ENCODE measurements around the gene EFNA5. TPM values are rescaled to one million over a fixed set of nuclear protein-coding genes. Genes with fewer than 3 reads are reported as not detected.

Gene EFNA5
- total and polyA plus RNA-seq, 2 of the 8 experiments (the other 6 are each of a cell fraction or from before 2014, with no cell fraction given) = 9.6 to 21.8 TPM

DNA sequence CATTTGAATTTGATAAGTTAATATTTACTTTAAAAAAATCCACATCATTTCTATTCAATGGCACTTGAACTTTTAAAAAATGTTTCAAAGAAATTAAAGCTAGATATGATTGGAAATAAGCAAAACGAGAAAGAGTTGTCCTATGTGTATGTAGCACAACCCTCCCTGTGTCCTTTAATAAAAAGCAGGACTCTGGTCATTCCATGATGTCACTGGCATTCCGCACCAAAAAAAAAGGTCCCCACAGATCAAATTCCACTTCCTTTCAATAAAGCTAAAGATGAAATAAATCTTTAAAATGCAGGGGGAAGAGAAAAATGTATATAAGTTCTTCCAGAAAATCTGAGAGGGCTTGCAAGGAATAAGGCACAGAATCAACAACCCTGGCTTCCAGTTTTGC lies 103.8 kb downstream of the EFNA5 start:
- WGBS, 2 experiments (ENCODE audit: extremely low coverage in 1 of 2, insufficient coverage in 1 of 2, insufficient read length in 1 of 2, insufficient replicate concordance in 2 of 2, low coverage in 1 of 2, low lambda C conversion rate in 2 of 2, missing lambda C conversion rate in 1 of 2) = 90% methylated on average over 2 of the region's 2 CpGs; no CpG with 5 or more reads in 1 of the 2 experiments
- TF ChIP-seq, protein P1, sequence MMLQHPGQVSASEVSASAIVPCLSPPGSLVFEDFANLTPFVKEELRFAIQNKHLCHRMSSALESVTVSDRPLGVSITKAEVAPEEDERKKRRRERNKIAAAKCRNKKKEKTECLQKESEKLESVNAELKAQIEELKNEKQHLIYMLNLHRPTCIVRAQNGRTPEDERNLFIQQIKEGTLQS (IDR thresholded peaks at IDR 0.05; ENCODE audit: insufficient read depth, low read depth, low read length) = no peak
- TF ChIP-seq YY1 (IDR thresholded peaks at IDR 0.05; ENCODE audit: low read depth, low read length) (no peak), POU5F1 (IDR thresholded peaks at IDR 0.05; ENCODE audit: low read depth, low read length) (no peak), RAD21 (IDR thresholded peaks at IDR 0.05 in 1 of 2, conservative IDR thresholded peaks at IDR 0.05 in 1 of 2; ENCODE audit: low read depth in 2 of 2, low read length in 2 of 2) (no peak), JUND (IDR thresholded peaks at IDR 0.05; ENCODE audit: low read length) (no peak), ASH2L (IDR thresholded peaks at IDR 0.05; ENCODE audit: low read length) (no peak), EP300 (IDR thresholded peaks at IDR 0.05; ENCODE audit: borderline replicate concordance in 1 of 2, low read depth in 2 of 2, low read length in 2 of 2) (no peak), BACH1 (IDR thresholded peaks at IDR 0.05; ENCODE audit: low read length) (no peak)
- TF ChIP-seq, protein P2, sequence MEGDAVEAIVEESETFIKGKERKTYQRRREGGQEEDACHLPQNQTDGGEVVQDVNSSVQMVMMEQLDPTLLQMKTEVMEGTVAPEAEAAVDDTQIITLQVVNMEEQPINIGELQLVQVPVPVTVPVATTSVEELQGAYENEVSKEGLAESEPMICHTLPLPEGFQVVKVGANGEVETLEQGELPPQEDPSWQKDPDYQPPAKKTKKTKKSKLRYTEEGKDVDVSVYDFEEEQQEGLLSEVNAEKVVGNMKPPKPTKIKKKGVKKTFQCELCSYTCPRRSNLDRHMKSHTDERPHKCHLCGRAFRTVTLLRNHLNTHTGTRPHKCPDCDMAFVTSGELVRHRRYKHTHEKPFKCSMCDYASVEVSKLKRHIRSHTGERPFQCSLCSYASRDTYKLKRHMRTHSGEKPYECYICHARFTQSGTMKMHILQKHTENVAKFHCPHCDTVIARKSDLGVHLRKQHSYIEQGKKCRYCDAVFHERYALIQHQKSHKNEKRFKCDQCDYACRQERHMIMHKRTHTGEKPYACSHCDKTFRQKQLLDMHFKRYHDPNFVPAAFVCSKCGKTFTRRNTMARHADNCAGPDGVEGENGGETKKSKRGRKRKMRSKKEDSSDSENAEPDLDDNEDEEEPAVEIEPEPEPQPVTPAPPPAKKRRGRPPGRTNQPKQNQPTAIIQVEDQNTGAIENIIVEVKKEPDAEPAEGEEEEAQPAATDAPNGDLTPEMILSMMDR (IDR thresholded peaks at IDR 0.05; ENCODE audit: control extremely low read depth in 1 of 3, insufficient read depth in 1 of 3, low read depth in 1 of 3, low read length in 3 of 3) = no peak

More for the DNA sequence above, 103.8 kb downstream of the EFNA5 start:
- Histone ChIP-seq H3K79me2 (ENCODE audit: control insufficient read depth in 1 of 2, insufficient read depth in 2 of 2, low read length in 2 of 2) (peaks cover 0 to 27% of the 10 kb centered on the region in 2 experiments; a peak in 3 of 4 replicates), H3K27me3 (replicated peaks in 1 of 4; ENCODE audit: control insufficient read depth in 3 of 4, extremely low read depth in 1 of 4, insufficient read depth in 3 of 4, low read length in 3 of 4) (no peaks in the 10 kb centered on the region), H2BK12ac (ENCODE audit: low read depth, low read length) (peak overlapping the region; percentile 82; the same call in 1 of the 2 replicates), H2BK15ac (ENCODE audit: low read length) (no peak overlapping the region), H4K91ac (replicated peaks; ENCODE audit: insufficient read length, low read length) (peak overlapping the region; percentile 75), H2BK5ac (ENCODE audit: low read depth, low read length) (peak overlapping the region; percentile 85), H4K20me1 (replicated peaks in 1 of 2; ENCODE audit: control insufficient read depth in 1 of 2, insufficient read depth in 2 of 2, low read length in 2 of 2) (no peaks in the 10 kb centered on the region), H3K4me1 (replicated peaks in 1 of 4; ENCODE audit: control insufficient read depth in 3 of 4, insufficient read depth in 4 of 4, low read length in 3 of 4) (peaks cover 2 to 31% (median 29%) of the 10 kb centered on the region in 4 experiments), H2BK20ac (ENCODE audit: low read length) (peak overlapping the region; percentile 77; the same call in 1 of the 2 replicates), H3K14ac (ENCODE audit: insufficient read length) (no peak overlapping the region), H4K8ac (ENCODE audit: extremely low read depth, insufficient read depth, low read length) (no peak overlapping the region), H4K5ac (ENCODE audit: insufficient read length, low read depth, low read length) (peak overlapping the region; percentile 48), H3K18ac (ENCODE audit: extremely low read depth, low read length) (peak overlapping the region; percentile 62; the same call in 1 of the 2 replicates), H3K9ac (replicated peaks in 1 of 4; ENCODE audit: extremely low read depth in 1 of 4, low read depth in 3 of 4, low read length in 3 of 4) (no peak overlapping the region), H3K4ac (replicated peaks; ENCODE audit: insufficient read length, low read depth, low read length) (peak overlapping the region; percentile 36), H3K9me3 (ENCODE audit: insufficient read depth in 2 of 2, low read depth in 1 of 2, low read length in 1 of 2) (no peaks in the 10 kb centered on the region), H2BK120ac (replicated peaks; ENCODE audit: low read depth, low read length) (peak overlapping the region; percentile 50), H3K4me3 (ENCODE audit: extremely low read depth in 1 of 4, insufficient read depth in 2 of 4, low read depth in 3 of 4, low read length in 4 of 4) (no peak overlapping the region), H2AFZ (ENCODE audit: low read length) (no peak overlapping the region), H3K36me3 (ENCODE audit: control insufficient read depth in 2 of 4, insufficient read depth in 4 of 4, low read length in 3 of 4) (no peaks in the 10 kb centered on the region), H3K4me2 (ENCODE audit: insufficient read depth in 1 of 2, low read depth in 2 of 2, low read length in 2 of 2) (no peak overlapping the region; a peak in 1 of 4 replicates), H3K23me2 (ENCODE audit: low read depth, low read length) (no peaks in the 10 kb centered on the region), H3K23ac (ENCODE audit: insufficient read length) (no peak overlapping the region), H3K79me1 (ENCODE audit: low read depth, low read length) (no peaks in the 10 kb centered on the region), H2AK5ac (ENCODE audit: low read depth, low read length) (0 out of 2 replicates have a peak overlapping the region, but pooled peaks have one; percentile 6), H3K27ac (ENCODE audit: low read depth, low read length) (no peak overlapping the region), H3K56ac (replicated peaks; ENCODE audit: insufficient read length, low read depth, low read length) (no peak overlapping the region)
- CTCF ChIA-PET (ENCODE audit: partially characterized antibody) = interaction anchor here (1.8 kb wide), 1 partner anchor 10 kb away, joined by 5 read pairs; no protein-coding TSS in a partner anchor
- FAIRE-seq = no peak
- POLR2A ChIA-PET (ENCODE audit: partially characterized antibody) = no interaction called here
- DNase-seq (ENCODE audit: low read depth in 1 of 2, low spot score in 2 of 2) = no peak

Measured in H1 (cell line).